GM12872 (cell line): ENCODE measurements around the gene ERN2.

Source experiments
- TF ChIP-seq, protein P1 (sequence below): IDR thresholded peaks from 3 replicates; pipeline ENCODE4 v1.5.1; 2011; ENCODE audit warnings: low read depth, mild to moderate bottlenecking, low read length, moderate library complexity; ENCODE audit not compliant: insufficient read depth

ERN2 gene

DNA sequence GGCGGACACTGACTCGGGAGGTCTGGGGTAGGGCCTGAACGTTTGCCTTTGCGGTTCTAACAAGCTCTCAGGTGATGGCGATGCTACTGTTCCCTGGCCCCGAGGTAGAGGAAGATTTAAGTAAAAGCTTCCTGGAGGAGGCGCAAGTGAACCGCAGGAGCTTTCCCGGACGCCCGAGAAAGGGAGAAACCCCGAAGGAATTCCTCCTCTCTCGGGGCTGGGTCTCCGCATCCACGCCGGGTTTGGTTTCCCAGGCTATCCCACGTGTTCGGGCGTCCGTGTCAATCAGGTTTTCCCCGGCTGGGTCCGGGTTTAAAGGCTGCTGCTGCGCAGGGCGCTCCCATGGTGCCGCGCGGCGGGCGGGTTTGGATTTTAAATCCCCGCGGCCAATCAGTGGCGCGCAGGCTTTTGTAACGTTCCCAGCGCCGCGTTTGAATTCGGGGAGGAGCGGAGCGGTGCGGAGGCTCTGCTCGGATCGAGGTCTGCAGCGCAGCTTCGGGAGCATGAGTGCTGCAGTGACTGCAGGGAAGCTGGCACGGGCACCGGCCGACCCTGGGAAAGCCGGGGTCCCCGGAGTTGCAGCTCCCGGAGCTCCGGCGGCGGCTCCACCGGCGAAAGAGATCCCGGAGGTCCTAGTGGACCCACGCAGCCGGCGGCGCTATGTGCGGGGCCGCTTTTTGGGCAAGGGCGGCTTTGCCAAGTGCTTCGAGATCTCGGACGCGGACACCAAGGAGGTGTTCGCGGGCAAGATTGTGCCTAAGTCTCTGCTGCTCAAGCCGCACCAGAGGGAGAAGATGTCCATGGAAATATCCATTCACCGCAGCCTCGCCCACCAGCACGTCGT, 34.4 kb downstream of the ERN2 start, which contains the start of gene PLK1:
PLK1 (plus strand) TSS at position 460 of the 844 bp plus-strand sequence; CDS start at position 504, 44 bp downstream.
- TF ChIP-seq, protein P1, sequence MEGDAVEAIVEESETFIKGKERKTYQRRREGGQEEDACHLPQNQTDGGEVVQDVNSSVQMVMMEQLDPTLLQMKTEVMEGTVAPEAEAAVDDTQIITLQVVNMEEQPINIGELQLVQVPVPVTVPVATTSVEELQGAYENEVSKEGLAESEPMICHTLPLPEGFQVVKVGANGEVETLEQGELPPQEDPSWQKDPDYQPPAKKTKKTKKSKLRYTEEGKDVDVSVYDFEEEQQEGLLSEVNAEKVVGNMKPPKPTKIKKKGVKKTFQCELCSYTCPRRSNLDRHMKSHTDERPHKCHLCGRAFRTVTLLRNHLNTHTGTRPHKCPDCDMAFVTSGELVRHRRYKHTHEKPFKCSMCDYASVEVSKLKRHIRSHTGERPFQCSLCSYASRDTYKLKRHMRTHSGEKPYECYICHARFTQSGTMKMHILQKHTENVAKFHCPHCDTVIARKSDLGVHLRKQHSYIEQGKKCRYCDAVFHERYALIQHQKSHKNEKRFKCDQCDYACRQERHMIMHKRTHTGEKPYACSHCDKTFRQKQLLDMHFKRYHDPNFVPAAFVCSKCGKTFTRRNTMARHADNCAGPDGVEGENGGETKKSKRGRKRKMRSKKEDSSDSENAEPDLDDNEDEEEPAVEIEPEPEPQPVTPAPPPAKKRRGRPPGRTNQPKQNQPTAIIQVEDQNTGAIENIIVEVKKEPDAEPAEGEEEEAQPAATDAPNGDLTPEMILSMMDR, result peak; percentile 38

DNA sequence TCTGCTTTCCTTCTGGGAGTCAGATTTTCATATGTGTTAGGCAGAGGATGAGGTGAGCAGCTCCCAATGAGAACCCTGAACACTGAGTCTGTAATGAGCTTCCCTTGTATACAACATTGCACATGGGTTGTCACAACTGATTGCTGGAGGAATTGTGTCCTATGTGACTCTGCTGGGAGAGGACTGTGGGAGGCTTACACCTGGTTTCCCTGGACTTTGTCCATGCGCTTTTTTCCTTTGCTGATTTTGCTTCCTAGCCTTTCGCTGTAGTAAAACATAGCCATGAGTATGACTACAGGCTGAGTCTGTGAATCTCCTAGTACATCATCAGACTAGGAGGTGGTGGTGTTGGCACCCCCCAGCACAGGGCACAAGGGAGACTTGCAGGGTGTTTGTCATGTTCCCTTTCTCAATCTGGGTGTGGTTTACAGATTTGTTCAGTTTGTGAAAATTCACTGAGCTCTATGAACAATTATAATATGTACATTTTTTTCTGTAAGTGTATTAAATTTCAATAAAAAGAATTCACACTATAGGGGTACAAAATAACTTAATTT, 36.0 kb downstream of the ERN2 start:
- TF ChIP-seq, protein P1, result no peak

DNA sequence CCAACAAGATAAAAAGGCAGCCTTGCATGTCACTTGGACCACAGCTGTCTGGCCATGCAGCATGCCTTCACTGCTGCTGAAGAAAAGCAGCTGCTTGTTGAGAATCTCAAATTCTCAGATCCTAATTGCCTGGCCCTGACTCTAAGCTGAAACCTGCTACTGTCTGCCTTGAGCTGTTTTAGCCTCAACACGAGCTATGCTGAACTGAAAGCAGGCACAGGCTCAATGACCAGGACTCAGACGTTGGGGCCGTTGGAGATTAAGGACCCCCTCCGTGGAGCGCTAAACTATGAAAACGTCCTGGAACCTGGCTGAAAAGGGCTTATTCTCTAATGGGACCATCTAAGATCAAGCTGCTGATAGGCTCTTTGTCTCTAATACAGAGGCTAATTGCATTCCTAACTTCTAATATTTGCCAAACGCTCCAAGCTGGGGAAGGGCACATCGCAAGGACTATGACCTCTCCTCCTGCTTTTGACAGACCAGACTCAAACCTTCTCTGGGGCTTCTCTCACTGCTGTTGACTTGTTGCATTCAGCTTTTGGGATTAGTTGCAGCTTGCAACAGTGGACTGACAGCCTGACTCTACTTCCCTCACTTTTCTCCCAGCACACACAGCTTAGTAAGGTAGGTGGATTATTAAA, 38.9 kb downstream of the ERN2 start:
- TF ChIP-seq, protein P1, result no peak

DNA sequence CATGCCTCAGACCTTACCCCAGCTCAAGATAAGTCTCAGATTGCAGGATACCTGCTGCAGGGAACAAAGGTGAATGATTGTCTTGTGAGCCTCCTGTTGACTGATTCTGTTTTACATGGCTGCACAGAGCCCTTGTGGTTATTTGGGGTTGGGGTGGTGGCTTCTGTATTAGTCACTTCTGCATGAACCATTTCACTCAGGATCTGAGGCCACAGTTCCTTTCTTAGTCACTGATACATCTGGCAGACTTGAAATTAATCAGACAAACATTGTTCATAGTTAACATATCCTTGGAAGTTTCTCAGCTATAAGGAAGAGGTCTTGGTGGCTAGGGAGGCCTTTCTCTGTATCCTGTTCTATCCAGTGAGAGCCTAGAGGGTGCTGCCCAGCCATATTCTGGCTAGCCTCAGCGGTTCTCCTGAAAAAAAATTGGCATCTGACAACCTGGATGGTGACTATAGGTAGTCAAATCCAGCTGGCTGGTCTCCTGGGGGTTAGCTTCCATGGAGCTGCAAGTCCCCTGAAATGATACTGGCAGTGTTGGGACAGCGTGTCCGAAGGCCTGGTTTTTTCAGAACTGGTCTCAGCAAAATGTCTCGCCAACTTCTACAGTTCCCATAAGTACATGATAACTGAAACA, 42.8 kb downstream of the ERN2 start:
- TF ChIP-seq, protein P1, result no peak

DNA sequence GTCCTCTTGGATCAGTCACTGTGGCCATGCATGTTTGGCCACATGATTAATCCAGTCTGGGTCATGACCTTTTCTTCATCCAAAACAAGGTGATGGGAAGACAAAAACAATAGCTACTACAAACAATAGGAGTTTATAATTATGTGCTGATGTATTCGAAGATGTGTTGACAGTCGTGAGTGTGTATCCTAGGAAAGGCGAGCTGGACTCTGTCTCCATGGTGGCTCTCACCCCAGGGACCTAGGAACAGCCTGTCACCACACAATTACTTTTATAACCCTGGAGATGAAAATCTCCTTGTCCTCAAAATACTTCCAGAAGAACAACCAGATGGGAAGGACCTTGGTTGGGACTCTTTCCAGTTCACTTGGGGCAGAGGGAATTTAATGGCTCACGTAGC, 44.1 kb downstream of the ERN2 start:
- TF ChIP-seq, protein P1, result no peak

DNA sequence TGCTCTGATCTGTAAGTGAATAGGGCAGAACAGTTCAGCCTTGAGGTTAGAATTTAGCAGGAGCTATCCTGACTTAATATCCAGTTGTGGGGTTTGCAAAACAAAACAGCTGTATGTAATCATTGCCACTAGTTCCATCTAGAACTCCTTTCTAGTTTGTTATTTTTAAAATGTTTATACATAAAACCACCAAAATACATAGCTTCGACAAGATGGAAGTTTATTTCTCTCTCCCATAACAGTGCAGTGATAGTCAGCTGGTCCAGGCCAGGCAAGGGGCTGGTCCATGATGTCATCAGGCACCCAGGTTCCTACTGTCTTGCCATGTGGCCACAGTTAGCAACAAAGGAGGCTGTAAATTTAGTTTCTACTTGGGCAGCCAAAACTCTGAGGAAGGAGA, 44.8 kb downstream of the ERN2 start:
- TF ChIP-seq, protein P1, result no peak

DNA sequence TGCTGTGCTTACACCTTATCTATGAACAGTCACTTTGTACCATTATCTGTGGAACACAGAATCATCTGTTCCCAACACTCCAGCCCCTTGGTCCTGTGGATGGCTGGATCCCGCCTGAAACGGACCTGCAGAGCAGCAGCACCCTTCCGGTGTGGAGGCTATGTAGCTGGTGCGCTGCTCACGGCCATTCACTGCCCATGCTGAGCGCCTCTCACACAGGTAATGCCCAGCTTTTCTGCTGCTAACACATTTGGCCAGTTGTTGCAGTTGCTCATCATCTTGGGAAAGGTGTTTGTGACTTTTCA, 45.7 kb downstream of the ERN2 start:
- TF ChIP-seq, protein P1, result no peak
